KG1 (cell line): ENCODE data around the gene ABHD12.

Source experiments
- DNase-seq: peaks from one replicate; lab custom pipeline; 2025; lab: John Stamatoyannopoulos, UW

The ABHD12 gene

DNA sequence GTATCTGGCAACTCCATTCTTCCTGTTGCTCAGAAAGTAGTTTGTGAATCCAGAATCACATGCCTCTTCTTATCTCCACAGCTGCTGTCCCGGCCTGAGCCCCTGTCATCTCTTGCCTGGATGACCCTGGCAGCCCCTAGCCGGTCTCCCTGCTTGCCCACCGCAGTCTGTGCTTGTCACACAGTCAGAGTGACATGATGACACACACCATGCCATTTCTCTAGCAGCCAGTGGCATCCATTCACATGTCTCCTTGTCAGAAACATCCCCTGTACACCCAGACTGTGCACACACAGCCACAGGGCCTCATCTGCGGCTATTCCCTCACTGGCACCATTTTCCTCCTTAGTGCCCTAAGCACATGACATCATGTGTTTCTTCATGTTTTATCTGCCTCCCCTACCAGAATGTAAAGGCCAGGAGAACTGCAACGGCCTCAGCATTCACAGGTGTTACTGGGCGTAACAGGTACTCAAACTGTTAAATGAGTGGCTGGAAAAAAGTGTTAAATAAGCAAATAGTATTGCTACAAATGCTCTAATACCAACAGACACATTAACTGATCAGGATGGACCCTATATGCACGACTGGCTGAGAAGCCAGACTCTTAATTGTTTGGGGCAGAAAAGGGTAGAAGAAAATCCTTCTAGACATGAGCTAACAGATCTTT lies 9.6 kb downstream of the ABHD12 start:
- no peak for DNase-seq

DNA sequence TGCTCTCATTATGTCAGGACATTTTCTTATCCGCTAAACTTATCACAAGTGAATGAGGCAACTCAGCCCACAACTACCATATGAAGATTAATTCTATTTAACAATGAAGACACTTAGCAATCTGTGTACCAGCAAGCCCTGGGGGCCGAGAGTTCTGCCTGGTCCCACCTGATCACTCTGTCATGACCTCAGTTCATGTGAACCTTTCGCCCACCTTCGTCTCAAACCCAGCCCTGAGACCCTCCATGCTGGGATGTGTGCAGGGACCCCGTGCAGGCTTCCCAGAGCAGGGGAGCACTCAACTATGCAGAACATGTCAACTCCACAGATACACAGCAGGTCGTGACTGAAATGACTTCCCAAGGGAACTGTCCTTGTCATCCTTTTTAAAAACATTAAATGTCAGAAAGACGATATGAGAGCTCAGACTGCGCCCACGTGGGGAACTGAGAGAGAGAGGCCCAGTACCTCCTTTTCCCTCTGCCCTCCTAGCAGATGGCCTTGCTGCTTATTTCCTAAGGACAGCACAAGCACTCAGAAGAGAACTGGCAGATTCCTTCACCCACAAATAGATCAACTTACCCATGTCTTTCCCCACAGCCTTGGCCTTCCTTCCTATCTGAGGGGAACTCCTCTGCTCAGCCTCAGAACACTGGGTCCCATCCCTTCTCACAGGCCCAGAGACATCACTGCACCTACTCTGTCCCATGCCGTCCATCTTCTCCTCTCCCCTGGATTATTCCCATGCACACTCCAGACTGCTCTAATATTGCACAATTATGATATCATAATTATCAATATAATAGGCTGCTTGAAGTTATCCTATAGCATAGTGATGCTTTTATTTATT lies 11.5 kb downstream of the ABHD12 start:
- no peak for DNase-seq

DNA sequence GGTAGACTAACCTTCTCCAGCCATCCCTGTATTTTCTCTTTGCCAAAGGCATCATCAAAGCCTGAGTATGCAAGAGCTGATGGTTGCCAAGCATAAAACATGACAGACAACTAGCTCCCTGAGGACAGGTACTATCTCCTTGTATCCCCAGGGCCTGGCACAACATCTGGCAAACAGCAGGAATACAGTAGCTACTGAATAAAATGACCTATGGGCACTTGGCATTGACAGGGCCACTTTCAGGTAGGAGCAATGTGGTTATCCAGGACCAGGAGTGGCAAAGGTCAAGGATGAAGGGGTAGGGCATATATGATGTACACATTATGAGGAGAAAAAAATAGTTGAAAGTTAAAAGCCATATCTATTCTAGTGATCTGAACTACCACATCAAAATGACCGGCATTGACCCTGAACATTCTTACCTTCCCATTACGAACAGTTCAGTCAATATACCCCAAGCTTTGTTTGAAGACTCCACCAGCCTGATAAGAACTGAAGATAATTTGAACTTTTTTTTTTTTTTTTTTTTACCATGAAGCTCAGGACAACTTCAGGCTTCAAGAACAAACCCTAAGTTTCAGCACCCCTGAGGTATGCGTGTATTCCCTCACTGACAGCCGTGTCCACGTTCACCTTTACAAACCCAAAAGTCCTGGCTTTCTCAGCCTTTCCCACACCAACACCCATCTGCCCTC lies 12.3 kb downstream of the ABHD12 start:
- DNase-seq, result no peak

DNA sequence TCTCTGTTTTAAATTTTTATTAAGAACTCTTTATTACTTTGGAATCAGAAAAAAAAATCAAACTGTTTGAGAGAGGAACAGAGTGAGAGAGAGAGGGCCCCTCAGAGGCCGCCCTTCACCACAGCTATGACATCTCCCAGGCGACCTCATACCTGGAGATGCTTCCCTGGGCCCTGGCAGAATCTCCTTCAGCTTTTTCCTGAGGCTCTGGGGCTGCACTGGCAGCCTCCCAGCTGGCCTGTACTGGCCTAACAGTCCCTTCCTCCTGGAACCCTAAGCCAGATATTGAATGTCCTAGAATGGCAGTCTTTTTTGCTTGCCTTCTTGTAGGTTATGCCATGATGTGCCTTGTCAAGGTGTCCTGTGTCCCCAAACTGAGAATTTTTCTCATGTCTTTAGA lies 13.7 kb downstream of the ABHD12 start:
- DNase-seq, result no peak

DNA sequence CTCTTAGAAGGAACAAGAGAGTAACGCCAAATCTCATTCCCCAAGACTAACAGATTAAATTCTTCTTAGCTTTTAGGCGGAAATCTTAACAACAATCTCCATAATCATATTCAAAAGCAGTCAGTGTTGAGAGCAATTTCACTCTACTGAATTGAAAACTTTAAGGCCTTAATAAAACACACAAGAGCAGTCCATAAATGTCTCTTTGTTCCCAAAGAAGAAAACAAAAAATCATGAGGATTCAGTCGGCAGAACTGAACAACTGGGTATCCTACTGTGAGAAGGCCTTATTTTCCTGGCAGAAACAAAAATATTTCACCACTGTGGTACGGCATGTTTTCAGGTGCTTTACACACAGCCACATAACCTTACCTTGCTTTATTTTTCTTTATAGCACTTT lies 14.4 kb downstream of the ABHD12 start:
- DNase-seq, result no peak

DNA sequence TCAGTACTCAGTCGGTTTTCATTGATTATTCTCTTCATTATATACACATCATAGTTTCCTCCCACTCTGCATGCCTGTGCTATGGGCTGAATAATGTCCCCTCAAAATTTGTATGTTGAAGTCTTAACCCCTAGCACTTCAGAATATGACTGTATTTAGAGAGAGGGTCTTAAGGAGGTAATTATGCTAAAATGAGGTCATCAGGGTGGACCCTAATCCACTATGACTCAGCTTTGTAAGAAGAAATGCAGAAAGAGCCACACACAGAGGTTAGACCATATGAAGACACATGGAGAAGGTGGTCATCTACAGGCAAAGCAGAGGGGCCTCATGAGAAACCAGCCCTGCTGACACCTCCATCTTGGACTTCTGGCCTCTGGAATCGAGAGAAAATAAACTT lies 15.8 kb downstream of the ABHD12 start:
- DNase-seq, result no peak

DNA sequence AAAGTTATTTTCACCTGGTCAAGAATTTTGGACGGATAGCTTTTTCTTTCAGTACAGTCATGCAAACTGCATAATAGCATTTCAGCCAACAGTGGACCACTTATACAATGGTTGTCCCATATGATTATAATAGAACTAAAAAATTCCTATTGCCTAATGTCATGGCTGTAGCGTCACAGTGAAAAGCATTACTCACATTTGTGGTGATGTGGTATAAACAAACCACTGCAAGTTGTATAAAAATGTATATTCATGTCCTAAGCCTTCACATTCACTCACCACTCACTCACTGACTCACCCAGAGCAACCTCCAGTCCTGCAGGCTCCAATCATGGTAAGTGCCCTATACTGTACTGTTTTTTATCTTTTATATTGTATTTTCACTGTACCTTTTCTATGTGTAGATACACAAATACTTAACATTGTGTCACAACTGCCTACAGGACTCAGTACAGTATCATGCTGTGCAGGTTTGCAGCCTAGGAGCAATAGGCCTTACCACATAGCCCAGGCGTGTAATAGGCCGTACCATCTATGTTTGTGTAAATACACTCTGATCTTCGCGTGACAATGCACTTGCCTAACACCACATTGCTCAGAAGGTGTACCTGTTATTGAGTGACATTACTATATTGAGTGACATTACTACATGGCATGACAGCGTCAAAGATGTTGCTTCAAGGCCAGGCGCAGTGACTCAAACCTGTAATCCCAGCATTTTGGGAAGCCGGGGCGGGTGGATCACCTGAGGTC lies 17.9 kb downstream of the ABHD12 start:
- no peak for DNase-seq

DNA sequence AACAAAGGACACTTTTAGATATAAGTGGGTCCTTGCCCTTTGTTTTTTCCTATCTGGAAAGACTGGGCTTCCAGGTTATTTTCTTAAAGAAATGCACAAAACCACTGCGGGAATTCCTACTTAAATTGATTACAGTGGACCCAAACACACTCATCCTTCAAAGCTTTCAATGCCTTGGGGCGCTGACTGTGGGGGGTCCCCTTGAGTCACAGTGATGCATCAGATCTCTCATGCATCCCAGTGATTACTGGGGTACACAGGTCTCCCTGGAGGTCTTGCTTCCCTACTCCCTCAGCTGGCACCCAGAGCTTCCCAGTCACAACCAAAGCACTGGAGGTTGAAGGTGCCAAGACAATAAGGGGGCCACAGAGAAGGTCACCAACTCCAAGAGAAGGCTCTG lies 20.7 kb downstream of the ABHD12 start:
- DNase-seq, result no peak

DNA sequence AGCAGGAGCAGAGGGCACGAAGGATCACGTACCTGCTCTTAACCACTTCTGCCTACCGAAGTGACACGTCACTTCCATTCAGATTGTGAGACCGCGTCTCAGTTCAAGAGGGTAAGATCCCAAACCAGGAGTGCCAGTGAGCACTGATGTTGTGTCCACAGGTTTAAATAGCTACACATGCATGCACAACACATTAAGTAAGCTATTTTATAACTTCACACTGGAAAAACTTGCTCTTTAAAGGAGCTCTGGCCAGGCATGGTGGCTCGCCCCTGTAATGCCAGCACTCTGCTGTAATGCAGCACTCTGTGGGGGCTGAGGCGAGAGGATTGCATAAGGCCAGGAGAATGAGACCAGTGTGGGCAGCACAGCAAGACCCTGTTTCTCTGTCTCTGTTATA lies 21.1 kb downstream of the ABHD12 start:
- DNase-seq, result no peak

DNA sequence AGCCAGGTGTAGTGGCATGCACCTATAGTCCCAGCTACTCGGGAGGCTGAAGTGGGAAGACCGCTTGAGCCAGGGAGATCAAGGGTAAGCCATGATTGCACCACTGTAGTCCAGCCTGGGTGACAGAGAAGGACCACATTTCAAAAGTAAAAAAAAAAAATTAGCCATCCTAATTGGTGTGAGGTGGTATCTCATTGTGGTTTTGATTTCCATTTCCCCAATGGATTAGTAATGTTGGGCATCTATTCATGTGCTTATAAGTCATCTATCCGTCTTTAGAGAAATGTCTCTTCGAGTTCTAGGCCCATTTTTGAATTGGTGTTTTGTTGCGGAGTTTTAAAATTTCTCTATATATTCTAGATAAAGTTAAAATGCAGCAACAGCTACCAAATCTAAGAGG lies 21.7 kb downstream of the ABHD12 start:
- no peak for DNase-seq

DNA sequence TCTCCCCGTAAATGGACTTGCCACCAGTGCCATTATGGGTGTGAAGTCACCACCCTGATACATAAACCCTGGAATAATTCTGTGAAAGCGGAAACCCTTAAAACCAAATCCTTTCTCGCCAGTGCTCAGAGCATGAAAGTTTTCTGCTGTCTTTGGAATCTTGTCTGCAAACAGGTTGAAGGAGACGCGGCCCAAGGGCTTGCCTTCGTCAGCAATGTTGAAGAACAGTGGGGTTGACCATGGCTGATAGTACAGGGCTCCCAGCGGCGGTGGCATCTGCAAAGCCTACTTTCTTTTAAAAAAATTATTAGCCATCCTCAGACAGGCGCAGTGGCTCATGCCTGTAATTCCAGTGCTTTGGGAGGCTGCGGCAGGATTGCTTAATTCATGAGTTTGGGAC lies 22.1 kb downstream of the ABHD12 start:
- no peak for DNase-seq

DNA sequence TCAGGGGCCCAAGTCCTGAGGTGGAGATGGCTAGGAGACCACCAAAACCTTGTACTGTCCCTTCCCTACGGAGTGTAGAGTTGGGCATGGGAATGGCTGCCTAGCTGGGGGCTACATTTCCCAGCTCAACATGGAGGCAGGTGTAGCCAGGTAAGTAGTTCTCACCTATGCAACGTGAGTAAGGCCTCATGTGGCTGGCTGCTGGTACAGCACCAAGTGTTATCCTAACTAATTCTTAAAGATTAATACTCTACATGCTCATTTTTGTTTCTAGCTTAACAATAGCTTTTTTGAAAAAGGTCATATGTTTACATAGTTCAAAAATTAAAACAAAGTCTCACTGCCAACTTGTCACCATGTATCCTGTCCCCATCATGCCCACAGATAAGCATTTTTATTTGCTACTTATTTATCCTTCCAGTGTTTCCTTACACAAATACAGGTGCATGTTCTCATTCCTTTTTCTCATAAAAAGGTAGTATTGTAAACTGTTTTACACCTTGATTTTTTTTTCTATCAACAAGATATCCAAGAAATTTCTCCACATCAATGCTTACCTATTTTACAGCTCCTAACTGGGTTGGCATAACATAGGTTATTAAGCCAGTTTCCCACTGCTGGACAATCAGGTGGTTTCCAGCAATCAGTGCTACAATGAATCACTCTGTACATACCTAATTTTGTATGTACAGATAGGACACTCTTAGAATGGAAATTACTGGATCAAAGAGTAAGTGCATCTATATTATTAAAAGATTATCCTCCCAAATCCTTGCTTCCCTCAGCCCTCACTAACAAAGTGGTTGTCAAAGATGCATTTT lies 25.5 kb downstream of the ABHD12 start:
- DNase-seq, result no peak

DNA sequence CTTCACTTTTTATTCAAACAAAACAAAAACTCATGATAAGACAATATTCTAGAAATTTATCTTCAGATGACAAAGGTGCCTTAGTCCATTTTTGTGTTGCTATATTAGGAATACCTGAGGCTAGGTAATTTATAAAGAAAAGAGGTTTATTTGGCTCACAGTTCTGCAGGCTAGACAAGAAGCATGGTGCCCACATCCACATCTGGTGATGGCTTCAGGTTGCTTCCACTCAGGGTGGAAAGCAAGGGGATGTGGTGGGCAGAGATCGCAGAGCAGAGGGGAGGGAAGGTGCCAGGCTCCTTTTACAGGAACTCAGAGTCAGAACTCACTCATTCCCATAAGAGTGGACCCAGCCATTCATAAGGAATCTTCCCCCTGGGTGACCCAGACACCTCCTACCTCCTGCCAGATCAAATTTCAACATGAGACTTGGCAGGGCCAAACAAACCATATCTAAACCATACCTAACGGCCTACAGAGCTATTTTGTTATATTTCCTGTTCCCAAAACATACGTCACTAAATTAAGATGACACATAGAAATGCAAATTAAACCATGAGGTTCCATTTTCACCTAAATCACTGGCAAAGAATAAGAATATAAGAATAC lies 26.4 kb downstream of the ABHD12 start:
- no peak for DNase-seq

DNA sequence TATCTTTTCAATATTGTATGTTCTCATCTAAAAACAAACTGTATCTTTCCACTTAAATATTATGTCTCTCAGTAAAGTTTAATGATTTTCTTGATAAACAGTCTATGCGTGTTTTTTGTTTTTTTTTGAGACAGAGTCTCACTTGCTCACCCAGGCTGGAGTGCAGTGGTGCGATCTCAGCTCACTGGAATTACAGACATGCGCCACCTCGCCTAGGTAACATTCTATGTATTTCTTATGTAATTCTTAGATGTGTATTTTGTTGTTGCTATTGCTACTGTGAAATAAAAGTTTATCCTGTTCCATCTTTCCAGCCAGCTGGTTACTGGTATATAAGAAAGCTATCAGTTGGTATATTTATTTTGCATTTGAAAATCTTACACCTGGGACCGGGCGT lies 29.4 kb downstream of the ABHD12 start:
- DNase-seq, result no peak

DNA sequence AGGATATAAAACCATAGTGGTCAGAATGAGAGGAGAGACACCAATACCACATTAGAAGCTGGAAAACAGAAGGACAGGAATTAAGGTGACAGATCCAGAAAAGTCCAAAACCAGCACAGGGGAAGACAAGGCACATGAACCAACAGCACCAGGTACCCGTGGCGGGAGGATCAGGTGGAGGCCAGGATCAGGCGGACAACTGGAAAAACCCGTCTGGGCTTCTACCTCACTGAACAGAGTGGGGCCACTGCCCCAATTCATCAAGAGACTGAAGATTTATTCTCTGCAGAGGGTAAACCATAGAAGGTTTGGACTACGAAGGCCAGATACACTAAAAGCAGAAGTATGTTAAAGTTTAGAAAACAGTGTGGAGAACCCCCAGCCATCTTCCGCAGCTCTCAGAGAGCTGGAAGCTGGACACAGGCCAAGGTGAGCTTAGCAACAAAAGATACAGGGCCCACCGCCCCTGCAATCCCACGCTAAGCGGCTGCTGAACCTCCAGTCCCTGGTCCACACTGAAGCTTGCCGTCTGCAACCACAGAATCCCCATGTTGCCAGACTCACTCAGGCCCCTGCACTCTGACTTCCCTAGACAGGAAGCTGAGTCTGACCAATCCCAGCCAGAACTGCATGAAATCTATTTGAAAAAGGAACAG lies 29.9 kb downstream of the ABHD12 start:
- DNase-seq, result peak; percentile 94

DNA sequence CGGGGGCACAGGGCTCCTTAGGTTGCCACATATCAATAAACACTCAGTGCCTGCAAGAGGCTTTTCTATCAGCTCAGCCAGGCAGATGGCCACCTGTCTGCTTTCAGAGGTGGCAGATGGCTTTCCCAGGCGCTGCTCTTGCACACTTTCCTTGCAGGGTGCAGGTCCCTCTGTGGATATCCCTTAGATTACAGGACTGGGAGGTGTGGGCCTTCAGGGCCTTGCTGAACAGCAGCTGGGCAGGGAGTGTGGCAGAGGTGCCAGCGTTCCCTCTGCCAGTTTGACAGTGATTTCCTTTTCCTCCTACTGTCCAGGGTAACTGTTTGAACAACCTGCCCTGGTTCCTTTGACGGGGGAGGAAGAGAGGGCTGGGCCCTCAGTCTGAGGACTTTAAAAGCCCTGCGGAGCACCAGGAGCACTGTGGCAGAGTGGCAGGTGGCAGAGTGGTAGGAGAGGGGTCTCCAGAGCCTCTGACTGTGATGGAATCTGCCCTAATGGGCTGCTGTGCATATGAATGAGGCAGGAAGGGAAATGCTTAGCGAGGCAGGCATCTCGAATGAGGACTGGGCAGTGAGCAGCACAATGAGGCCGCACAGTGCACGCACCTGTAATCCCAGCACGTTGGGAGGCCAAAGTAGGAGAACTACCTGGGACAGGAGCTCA lies 34.2 kb downstream of the ABHD12 start:
- DNase-seq, result no peak

DNA sequence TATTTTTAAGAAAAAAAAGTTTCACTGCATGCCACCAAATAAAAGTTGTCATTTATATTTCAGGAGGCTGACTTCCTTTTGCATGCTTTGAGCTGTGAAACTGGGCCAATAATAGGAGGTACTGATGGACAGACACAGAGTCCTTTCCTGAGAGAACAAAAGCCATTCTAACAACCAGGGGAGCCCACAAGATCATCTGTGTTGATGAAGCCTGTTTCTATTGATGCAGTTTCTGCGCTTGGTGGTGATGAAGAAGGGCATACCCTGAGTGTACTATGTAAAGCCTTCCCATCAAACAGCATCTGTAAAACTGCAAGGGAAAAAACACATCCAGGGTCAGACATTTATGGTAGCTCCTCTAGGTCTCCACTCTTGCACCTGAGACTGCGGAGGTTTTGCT lies 34.8 kb downstream of the ABHD12 start:
- no peak for DNase-seq

DNA sequence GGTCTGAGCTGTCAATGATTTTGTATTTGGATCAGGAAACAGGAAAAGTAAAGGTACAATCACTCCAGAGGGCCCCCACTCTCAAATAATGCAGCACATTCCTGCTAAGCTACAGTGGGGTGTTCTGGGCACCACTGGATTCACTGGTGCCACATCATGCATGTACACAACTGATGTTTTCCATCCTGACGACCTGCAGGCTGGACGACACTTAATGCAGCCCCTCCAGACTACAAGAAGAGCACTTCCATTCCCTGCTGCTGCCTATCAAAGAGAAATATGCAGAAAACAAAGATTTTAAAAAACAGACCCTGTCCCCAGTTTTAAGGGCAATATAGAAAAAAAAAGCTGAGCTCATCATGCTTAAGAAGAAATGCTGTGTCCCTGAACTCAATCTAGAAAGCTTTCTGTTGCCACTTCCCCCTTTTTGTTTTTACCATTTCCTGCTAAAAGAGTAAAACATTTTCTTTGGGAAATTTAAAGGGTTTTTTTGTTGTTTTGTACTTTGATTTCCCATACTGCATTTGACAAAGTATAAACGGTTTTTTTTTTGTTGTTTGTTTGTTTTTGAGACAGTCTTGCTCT lies 35.5 kb downstream of the ABHD12 start:
- no peak for DNase-seq
